Liver (tissue), 3 donors: ENCODE results near the gene TRIO.

Experiments
- EGR1 ChIP-seq, 2 donors: IDR thresholded peaks; 2 replicates each; pipeline ENCODE4 v1.6.1; 2016 to 2018; ENCODE audit warnings: antibody characterized with exemption in 2 of 2, low read depth in 2 of 2
- FOXA1 ChIP-seq: IDR thresholded peaks from 2 replicates; pipeline ENCODE4 v1.6.1; 2016; ENCODE audit warnings: antibody characterized with exemption
- GABPA ChIP-seq, 2 donors: IDR thresholded peaks in 1 of 2; conservative IDR thresholded peaks in 1 of 2; 2 replicates each; pipeline ENCODE4 v1.6.1; 2016; ENCODE audit warnings: antibody characterized with exemption in 2 of 2, mild to moderate bottlenecking in 1 of 2, moderate library complexity in 1 of 2
- HNF4A ChIP-seq, 2 donors: conservative IDR thresholded peaks; 2 replicates each; pipeline ENCODE4 v1.6.1; 2016; ENCODE audit warnings: antibody characterized with exemption in 2 of 2, mild to moderate bottlenecking in 2 of 2
- JUND ChIP-seq, 2 donors: IDR thresholded peaks; 2 replicates each; pipeline ENCODE4 v1.6.1; 2016; ENCODE audit warnings: antibody characterized with exemption in 2 of 2
- SP1 ChIP-seq: IDR thresholded peaks from 2 replicates; pipeline ENCODE4 v1.6.1; 2018; ENCODE audit warnings: antibody characterized with exemption, mild to moderate bottlenecking
- TAF1 ChIP-seq: conservative IDR thresholded peaks from 2 replicates; pipeline ENCODE4 v1.6.1; 2016; ENCODE audit warnings: antibody characterized with exemption, mild to moderate bottlenecking
- TF ChIP-seq, protein P1 (sequence below): fragments of 150-350 bp; IDR thresholded peaks from 2 replicates; pipeline ENCODE4 v1.5.1; 2017; ENCODE audit warnings: improper control_type of control experiment, low read depth, low read length; ENCODE audit not compliant: missing input control
- TF ChIP-seq, protein P2 (sequence below): IDR thresholded peaks from 2 replicates; pipeline ENCODE4 v1.6.1; 2016; ENCODE audit warnings: antibody characterized with exemption, mild to moderate bottlenecking
- donor health status: healthy.
- donor health status: healthy.

- no peak for TF ChIP-seq TAF1
- TF ChIP-seq, protein P1, sequence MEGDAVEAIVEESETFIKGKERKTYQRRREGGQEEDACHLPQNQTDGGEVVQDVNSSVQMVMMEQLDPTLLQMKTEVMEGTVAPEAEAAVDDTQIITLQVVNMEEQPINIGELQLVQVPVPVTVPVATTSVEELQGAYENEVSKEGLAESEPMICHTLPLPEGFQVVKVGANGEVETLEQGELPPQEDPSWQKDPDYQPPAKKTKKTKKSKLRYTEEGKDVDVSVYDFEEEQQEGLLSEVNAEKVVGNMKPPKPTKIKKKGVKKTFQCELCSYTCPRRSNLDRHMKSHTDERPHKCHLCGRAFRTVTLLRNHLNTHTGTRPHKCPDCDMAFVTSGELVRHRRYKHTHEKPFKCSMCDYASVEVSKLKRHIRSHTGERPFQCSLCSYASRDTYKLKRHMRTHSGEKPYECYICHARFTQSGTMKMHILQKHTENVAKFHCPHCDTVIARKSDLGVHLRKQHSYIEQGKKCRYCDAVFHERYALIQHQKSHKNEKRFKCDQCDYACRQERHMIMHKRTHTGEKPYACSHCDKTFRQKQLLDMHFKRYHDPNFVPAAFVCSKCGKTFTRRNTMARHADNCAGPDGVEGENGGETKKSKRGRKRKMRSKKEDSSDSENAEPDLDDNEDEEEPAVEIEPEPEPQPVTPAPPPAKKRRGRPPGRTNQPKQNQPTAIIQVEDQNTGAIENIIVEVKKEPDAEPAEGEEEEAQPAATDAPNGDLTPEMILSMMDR = no peak
- TF ChIP-seq EGR1 (IDR thresholded peaks at IDR 0.05; ENCODE audit: low read depth in 2 of 2) = no peak
- TF ChIP-seq, protein P2, sequence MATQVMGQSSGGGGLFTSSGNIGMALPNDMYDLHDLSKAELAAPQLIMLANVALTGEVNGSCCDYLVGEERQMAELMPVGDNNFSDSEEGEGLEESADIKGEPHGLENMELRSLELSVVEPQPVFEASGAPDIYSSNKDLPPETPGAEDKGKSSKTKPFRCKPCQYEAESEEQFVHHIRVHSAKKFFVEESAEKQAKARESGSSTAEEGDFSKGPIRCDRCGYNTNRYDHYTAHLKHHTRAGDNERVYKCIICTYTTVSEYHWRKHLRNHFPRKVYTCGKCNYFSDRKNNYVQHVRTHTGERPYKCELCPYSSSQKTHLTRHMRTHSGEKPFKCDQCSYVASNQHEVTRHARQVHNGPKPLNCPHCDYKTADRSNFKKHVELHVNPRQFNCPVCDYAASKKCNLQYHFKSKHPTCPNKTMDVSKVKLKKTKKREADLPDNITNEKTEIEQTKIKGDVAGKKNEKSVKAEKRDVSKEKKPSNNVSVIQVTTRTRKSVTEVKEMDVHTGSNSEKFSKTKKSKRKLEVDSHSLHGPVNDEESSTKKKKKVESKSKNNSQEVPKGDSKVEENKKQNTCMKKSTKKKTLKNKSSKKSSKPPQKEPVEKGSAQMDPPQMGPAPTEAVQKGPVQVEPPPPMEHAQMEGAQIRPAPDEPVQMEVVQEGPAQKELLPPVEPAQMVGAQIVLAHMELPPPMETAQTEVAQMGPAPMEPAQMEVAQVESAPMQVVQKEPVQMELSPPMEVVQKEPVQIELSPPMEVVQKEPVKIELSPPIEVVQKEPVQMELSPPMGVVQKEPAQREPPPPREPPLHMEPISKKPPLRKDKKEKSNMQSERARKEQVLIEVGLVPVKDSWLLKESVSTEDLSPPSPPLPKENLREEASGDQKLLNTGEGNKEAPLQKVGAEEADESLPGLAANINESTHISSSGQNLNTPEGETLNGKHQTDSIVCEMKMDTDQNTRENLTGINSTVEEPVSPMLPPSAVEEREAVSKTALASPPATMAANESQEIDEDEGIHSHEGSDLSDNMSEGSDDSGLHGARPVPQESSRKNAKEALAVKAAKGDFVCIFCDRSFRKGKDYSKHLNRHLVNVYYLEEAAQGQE = no peak
- TF ChIP-seq JUND (IDR thresholded peaks at IDR 0.05) = no peak
- no peak for TF ChIP-seq SP1
- TF ChIP-seq HNF4A (conservative IDR thresholded peaks at IDR 0.05) = no peak
- no peak for TF ChIP-seq GABPA (IDR thresholded peaks at IDR 0.05 in 1 of 2, conservative IDR thresholded peaks at IDR 0.05 in 1 of 2)
- no peak for TF ChIP-seq FOXA1
Measured at GRCh38 chr5:14394365-14394764, 251.2 kb downstream of the TRIO start.
